GM18951 (cell line): ENCODE measurements around the gene DDIT3.

Experiments
- POLR2A ChIP-seq: IDR thresholded peaks from 4 replicates; pipeline ENCODE4 v1.6.1; 2011; ENCODE audit warnings: mild to moderate bottlenecking; ENCODE audit not compliant: insufficient read length, insufficient read depth; ENCODE audit errors: extremely low read depth
- in situ Hi-C: fragments of 300-500 bp; cut with MboI; formaldehyde crosslinking; loops from one replicate; pipeline ENCODE4 v1.12.0; 2022; ENCODE audit warnings: low sequenced_read_pairs, mixed read lengths, inconsistent platforms; ENCODE audit not compliant: unreplicated experiment

Gene DDIT3

GRCh38 chr12:57550641-57551549, 30.6 kb upstream of the DDIT3 start:
- no peak for TF ChIP-seq POLR2A
- in situ Hi-C loops: no loop called here

GRCh38 chr12:57549909-57550640, 29.8 kb upstream of the DDIT3 start, which contains the start of gene KIF5A:
KIF5A (plus strand) TSS chr12:57550044; CDS start chr12:57550272, 228 bp downstream.
- in situ Hi-C loops: no loop called here
- no peak for TF ChIP-seq POLR2A

- no peak for TF ChIP-seq POLR2A
- in situ Hi-C loops: no loop called here
Observed at GRCh38 chr12:57549203-57549908, 29.0 kb upstream of the DDIT3 start.

- in situ Hi-C loops: no loop called here
- TF ChIP-seq POLR2A: no peak
Observed at GRCh38 chr12:57548488-57548887, 28.2 kb upstream of the DDIT3 start.

- in situ Hi-C loops: no loop called here
- TF ChIP-seq POLR2A: no peak
Observed at GRCh38 chr12:57548013-57548315, 27.6 kb upstream of the DDIT3 start.

- no peak for TF ChIP-seq POLR2A
- in situ Hi-C loops: no loop called here
Observed at GRCh38 chr12:57547288-57548012, 27.1 kb upstream of the DDIT3 start.

GRCh38 chr12:57546438-57547287, 26.3 kb upstream of the DDIT3 start, which contains the start of gene DCTN2:
DCTN2 (minus strand) TSS chr12:57547192; CDS start chr12:57547063, 129 bp downstream.
- TF ChIP-seq POLR2A: peak; percentile 66
- in situ Hi-C loops: no loop called here

GRCh38 chr12:57545809-57546437, 25.6 kb upstream of the DDIT3 start:
- TF ChIP-seq POLR2A: no peak
- in situ Hi-C loops: no loop called here

- no peak for TF ChIP-seq POLR2A
- in situ Hi-C loops: no loop called here
Observed at GRCh38 chr12:57543581-57543980, 23.3 kb upstream of the DDIT3 start.

- in situ Hi-C loops: no loop called here
- TF ChIP-seq POLR2A: no peak
Observed at GRCh38 chr12:57541717-57542116, 21.4 kb upstream of the DDIT3 start.

GRCh38 chr12:57541001-57541400, 20.7 kb upstream of the DDIT3 start:
- no peak for TF ChIP-seq POLR2A
- in situ Hi-C loops: no loop called here
